ENCODE data around the gene WDR76.

- no peak for TF ChIP-seq CTCF (IDR thresholded peaks at IDR 0.05)
- no peak for TF ChIP-seq POLR2A (IDR thresholded peaks at IDR 0.05)
Observed at GRCh38 chr15:43826029-43826507, 734 bp upstream of the WDR76 start.

Data from Peyer's patch (tissue), 4 donors.